GM12878 (cell line): ENCODE data around the gene EPHA8. TPM values are rescaled to one million over a fixed set of nuclear protein-coding genes. Genes with fewer than 3 reads are reported as not detected.

Source experiments
- ATAC-seq: fragments of 200-7000 bp; cut with Tn5 transposase; 3 replicates; pipeline ENCODE4 v1.9.1; 2020; ENCODE audit warnings: mild to moderate bottlenecking, moderate library complexity
- BruUV-seq: library from RNA; stranded (reverse); fragments of 400-500 nt; replicated peaks from 2 replicates; lab custom pipeline; 2021; lab: Mats Ljungman, UMichigan
- CTCF ChIA-PET: fragments of 300-600 bp; sonication (Branson Sonifier 250); formaldehyde crosslinking; extraction: SDS; loops from one replicate; lab custom pipeline; 2021; ENCODE audit warnings: inconsistent platforms; lab: Yijun Ruan, JAX
- POLR2A ChIA-PET: fragments of 350-600 bp; formaldehyde crosslinking; extraction: SDS; loops from one replicate; lab custom pipeline; 2021; ENCODE audit warnings: inconsistent platforms; lab: Charles Lee
- RAD21 ChIA-PET: fragments of 300-600 bp; sonication (Branson Sonifier 250); formaldehyde crosslinking; loops from one replicate; lab custom pipeline; 2023; ENCODE audit warnings: antibody characterized with exemption; ENCODE audit not compliant: unreplicated experiment; lab: Charles Lee
- SMC1A ChIA-PET: fragments of 300-600 bp; sonication (Branson Sonifier 250); formaldehyde crosslinking; loops from one replicate; lab custom pipeline; 2023; ENCODE audit not compliant: unreplicated experiment, uncharacterized antibody; lab: Charles Lee
- DNase-seq: peaks from one replicate; pipeline ENCODE4 v3.0.0-alpha.2; 2011; ENCODE audit warnings: low read depth, low spot score
- FAIRE-seq: peaks from 3 replicates; lab custom pipeline; 2011; peaks lifted over from hg19 to GRCh38; lab: Jason Lieb, UNC
- H2AFZ ChIP-seq: 2 replicates; pipeline ENCODE4 v1.6.0; 2011; ENCODE audit warnings: low read depth, low read length, control low read depth; ENCODE audit not compliant: control insufficient read depth
- H3K27ac ChIP-seq: 2 replicates; pipeline ENCODE4 v1.5.1; 2011; ENCODE audit warnings: control low read depth; ENCODE audit not compliant: control insufficient read depth, insufficient read depth
- H3K27me3 ChIP-seq, 2 experiments: replicated peaks in 1 of 2; 2 replicates each; pipeline versions ENCODE4 v1.6.0 to v1.6.1; 2011; ENCODE audit warnings: low read length in 1 of 2; ENCODE audit not compliant: control insufficient read depth in 2 of 2, insufficient read depth in 2 of 2
- H3K36me3 ChIP-seq, 2 experiments: 2 replicates each; pipeline ENCODE4 v1.5.1; 2011; ENCODE audit warnings: low read length in 1 of 2; ENCODE audit not compliant: control insufficient read depth in 2 of 2, insufficient read depth in 2 of 2
- H3K4me1 ChIP-seq: 2 replicates; pipeline ENCODE4 v1.6.1; 2011; ENCODE audit warnings: mild to moderate bottlenecking, low read length, moderate library complexity, mixed read lengths; ENCODE audit not compliant: control insufficient read depth, insufficient read depth
- H3K4me2 ChIP-seq: 2 replicates; pipeline ENCODE4 v1.6.0; 2011; ENCODE audit warnings: control low read depth; ENCODE audit not compliant: control insufficient read depth, insufficient read depth
- H3K4me3 ChIP-seq: fragments of 200-600 bp; sonication (generic); 2 replicates; pipeline ENCODE4 v1.5.1; 2016
- H3K79me2 ChIP-seq: 2 replicates; pipeline ENCODE4 v1.6.0; 2011; ENCODE audit warnings: low read length; ENCODE audit not compliant: control insufficient read depth, insufficient read depth
- H3K9ac ChIP-seq: 2 replicates; pipeline ENCODE4 v1.8.0; 2011; ENCODE audit warnings: low read length, control low read depth, mixed read lengths; ENCODE audit not compliant: control insufficient read depth, insufficient read depth
- H3K9me3 ChIP-seq: replicated peaks from 3 replicates; pipeline ENCODE4 v1.5.1; 2011; ENCODE audit warnings: mild to moderate bottlenecking, low read length; ENCODE audit not compliant: control insufficient read depth, insufficient read depth
- H4K20me1 ChIP-seq: 2 replicates; pipeline ENCODE4 v1.6.0; 2011; ENCODE audit not compliant: control insufficient read depth, insufficient read depth
- CUX1 ChIP-seq: IDR thresholded peaks from 2 replicates; pipeline ENCODE4 v1.6.1; 2012; ENCODE audit warnings: improper control_type of control experiment, low read depth, low read length; ENCODE audit not compliant: insufficient replicate concordance
- EP300 ChIP-seq, 2 experiments: fragments of 150-350 bp in 1 of 2; IDR thresholded peaks; 2 replicates each; pipeline ENCODE4 v1.6.1; 2011 to 2012; ENCODE audit warnings: low read depth in 2 of 2, low read length in 2 of 2, borderline replicate concordance in 1 of 2, improper control_type of control experiment in 1 of 2, inconsistent platforms in 1 of 2; ENCODE audit not compliant: control insufficient read depth in 1 of 2
- HDAC6 ChIP-seq: fragments of 200-600 bp; sonication (generic); IDR thresholded peaks from one replicate; pipeline ENCODE4 v1.8.0; 2017; ENCODE audit warnings: antibody characterized with exemption; ENCODE audit not compliant: unreplicated experiment
- MYC ChIP-seq: IDR thresholded peaks from 2 replicates; pipeline ENCODE4 v1.6.1; 2011; ENCODE audit warnings: mild to moderate bottlenecking, low read length, moderate library complexity, inconsistent platforms; ENCODE audit not compliant: insufficient read depth, insufficient replicate concordance, insufficient read length, severe bottlenecking
- NFIC ChIP-seq: IDR thresholded peaks from 2 replicates; pipeline ENCODE4 v1.6.1; 2012; ENCODE audit warnings: low read depth, mild to moderate bottlenecking, inconsistent platforms, low read length, moderate library complexity
- NR2C1 ChIP-seq: fragments of 450-650 bp; IDR thresholded peaks from 2 replicates; pipeline ENCODE4 v1.6.1; 2017; ENCODE audit warnings: antibody characterized with exemption, mild to moderate bottlenecking, moderate library complexity
- NR2C2 ChIP-seq: IDR thresholded peaks from 2 replicates; pipeline ENCODE4 v1.6.1; 2011; ENCODE audit warnings: borderline replicate concordance, low read depth; ENCODE audit not compliant: control insufficient read depth, insufficient read length
- POLR2A ChIP-seq: IDR thresholded peaks from 2 replicates; pipeline ENCODE4 v1.6.1; 2011; ENCODE audit warnings: low read depth, mild to moderate bottlenecking, low read length
- RUNX3 ChIP-seq: IDR thresholded peaks from 2 replicates; pipeline ENCODE4 v1.6.1; 2012; ENCODE audit warnings: low read length, inconsistent platforms
- SMARCA5 ChIP-seq: fragments of 450-650 bp; IDR thresholded peaks from 2 replicates; pipeline ENCODE4 v1.6.1; 2017; ENCODE audit warnings: mild to moderate bottlenecking
- TCF7 ChIP-seq: IDR thresholded peaks from 2 replicates; pipeline ENCODE4 v1.6.1; 2014; ENCODE audit warnings: antibody characterized with exemption, borderline replicate concordance
- ZBTB40 ChIP-seq: fragments of 450-650 bp; IDR thresholded peaks from 2 replicates; pipeline ENCODE4 v1.6.1; 2016; ENCODE audit warnings: mild to moderate bottlenecking, moderate library complexity, borderline replicate concordance
- ZNF274 ChIP-seq: IDR thresholded peaks from one replicate; pipeline ENCODE4 v1.8.0; 2011; ENCODE audit not compliant: insufficient read length, insufficient read depth
- WGBS: methylation state at CpG from one replicate; pipeline ENCODE4 v1.1.6; 2016; ENCODE audit warnings: low lambda C conversion rate; ENCODE audit not compliant: insufficient replicate concordance, insufficient coverage; ENCODE audit errors: missing lambda C conversion rate; 5-methylcytosine and 5-hydroxymethylcytosine counted together
- in situ Hi-C: fragments of 300-500 bp; cut with MboI; formaldehyde crosslinking; loops from 9 replicates; pipeline ENCODE4 v1.14.3; 2018; ENCODE audit warnings: mixed read lengths
- intact Hi-C: fragments of 100-400 bp; cut with micrococcal nuclease; formaldehyde crosslinking; loops from one replicate; pipeline ENCODE4 v1.14.2; 2022; ENCODE audit not compliant: unreplicated experiment
- polyA plus RNA-seq, 11 experiments: library from polyadenylated mRNA; depleted of rRNA in 4 of 11; unstranded in 6 of 11; stranded (reverse) in 5 of 11; fragments of >200 nt; fragmentation: Nextera tagmentation in 4 of 11; fragmentation: Illumina TruSeq in 1 of 11; extraction: Ambion mirVana in 4 of 11; extraction: Trizol in 1 of 11; gene quantifications; 1 replicate in 1 of 11; 2 replicates in 10 of 11; pipeline versions ENCODE4 v1.2.1 to v1.2.3, GENCODE V29; 2011 to 2016; ENCODE audit warnings: inconsistent platforms in 2 of 11, missing spikeins in 2 of 11, low read depth in 1 of 11
- total RNA-seq, 4 experiments: library from RNA; depleted of rRNA in 3 of 4; stranded (reverse); fragments of >200 nt in 3 of 4; fragmentation: Illumina TruSeq in 1 of 4; extraction: Trizol in 1 of 4; gene quantifications; 2 replicates each; pipeline versions ENCODE4 v1.2.1 to v1.2.3, GENCODE V29; 2013 to 2021

Gene EPHA8
- total and polyA plus RNA-seq, 10 of the 15 experiments (the other 5 are each of a cell fraction or from before 2014, with no cell fraction given): not detected

GRCh38 chr1:22612671-22613571, 49.6 kb downstream of the EPHA8 start:
- Histone ChIP-seq H3K4me2 (no peak overlapping the region), H3K9ac (no peak overlapping the region), H3K79me2 (no peaks in the 10 kb centered on the region), H4K20me1 (no peaks in the 10 kb centered on the region; the same call in 1 of the 2 replicates), H3K36me3 (no peaks in the 10 kb centered on the region), H3K4me3 (no peak overlapping the region), H3K4me1 (no peaks in the 10 kb centered on the region), H3K27me3 (peaks cover 0 to 1% of the 10 kb centered on the region in 2 experiments; a peak in 2 of 4 replicates), H2AFZ (no peak overlapping the region), H3K9me3 (no peaks in the 10 kb centered on the region), H3K27ac (no peak overlapping the region)
- SMC1A ChIA-PET: no interaction called here
- CTCF ChIA-PET: no interaction called here
- intact Hi-C loops (no loop called here), in situ Hi-C loops (no loop called here)
- DNase-seq (no peak), ATAC-seq (no peak), FAIRE-seq (no peak)
- RAD21 ChIA-PET: no interaction called here
- no TSS peak for BruUV-seq
- POLR2A ChIA-PET: no interaction called here
- WGBS: 15% methylated on average over 12 of the region's 12 CpGs
- TF ChIP-seq RUNX3 (no peak), SMARCA5 (no peak), NR2C1 (no peak), ZNF274 (no peak), POLR2A (no peak), HDAC6 (no peak), MYC (no peak), NR2C2 (no peak), EP300 (IDR thresholded peaks at IDR 0.05; ENCODE audit: borderline replicate concordance in 1 of 2, control insufficient read depth in 1 of 2, low read depth in 2 of 2, low read length in 2 of 2) (no peak), NFIC (no peak), CUX1 (no peak), ZBTB40 (no peak), TCF7 (no peak)
